Measurements from ENCODE around the gene DAB2IP. TPM values are rescaled to one million over a fixed set of nuclear protein-coding genes. Genes with fewer than 3 reads are reported as not detected.

DAB2IP gene
- polyA plus RNA-seq, 1 donor (not counting 4 experiments of a cell fraction or from before 2014, with no cell fraction given): 28.6 TPM

DNA sequence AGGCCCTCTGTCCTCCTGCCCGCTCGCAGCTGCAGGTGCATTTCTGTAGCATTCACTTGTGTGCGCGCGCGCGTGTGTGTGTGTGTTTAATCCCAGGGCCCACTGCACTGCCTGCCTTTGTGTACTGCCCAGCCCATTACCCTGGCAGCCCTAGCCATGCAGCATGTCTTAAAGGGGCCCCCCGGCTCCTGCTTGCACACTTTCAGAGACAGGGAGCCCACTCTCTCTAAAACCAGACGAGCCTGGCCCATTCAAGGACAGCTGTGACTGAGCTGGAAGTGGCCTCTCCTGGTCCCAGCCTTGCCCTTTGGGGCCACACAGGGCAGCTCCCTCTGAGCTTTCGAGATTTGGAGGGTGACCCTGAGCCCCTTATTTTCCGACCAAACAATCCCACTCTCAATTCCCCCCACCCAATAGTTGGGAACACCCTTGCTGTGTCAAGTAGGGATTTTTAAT is 98.9 kb downstream of the DAB2IP start:
- FAIRE-seq (no peak), DNase-seq (ENCODE audit: low read depth, low spot score) (no peak)
- Histone ChIP-seq H3K36me3 (ENCODE audit: control insufficient read depth in 2 of 2, extremely low read depth in 1 of 2, insufficient read depth in 2 of 2, low read length in 2 of 2) (peaks cover 7 to 14% of the 10 kb centered on the region in 2 experiments), H3K9ac (ENCODE audit: control insufficient read depth, extremely low read depth, insufficient read depth, low read length) (no peak overlapping the region), H3K9me3 (ENCODE audit: control insufficient read depth, low read depth, low read length) (no peaks in the 10 kb centered on the region), H3K79me2 (ENCODE audit: control insufficient read depth, insufficient read depth, low read length) (peaks cover 87% of the 10 kb centered on the region), H3K9me1 (ENCODE audit: control insufficient read depth, extremely low read depth, insufficient read depth, low read length) (peaks cover 15% of the 10 kb centered on the region), H2AFZ (ENCODE audit: control insufficient read depth, low read length) (no peak overlapping the region), H3K4me2 (ENCODE audit: control insufficient read depth, extremely low read depth, insufficient read depth, low read depth, low read length) (no peak overlapping the region), H3K4me1 (ENCODE audit: control insufficient read depth, extremely low read depth, insufficient read depth, low read length) (peaks cover 30% of the 10 kb centered on the region), H4K20me1 (ENCODE audit: control insufficient read depth, extremely low read depth, insufficient read depth, low read length) (peaks cover 4% of the 10 kb centered on the region), H3K27ac (ENCODE audit: control insufficient read depth, insufficient read depth, low read length) (no peak overlapping the region), H3K27me3 (ENCODE audit: control insufficient read depth, extremely low read depth, insufficient read depth, low read length) (no peaks in the 10 kb centered on the region), H3K4me3 (ENCODE audit: control insufficient read depth in 2 of 3, extremely low read depth in 1 of 3, insufficient read depth in 2 of 3, low read depth in 1 of 3, low read length in 3 of 3) (no peak overlapping the region)
- dilution Hi-C loops (cut with MboI; ENCODE audit: extremely low pct_ligation_motif_present, low sequenced_read_pairs): no loop called here
- no peak for TF ChIP-seq EZH2 (IDR thresholded peaks at IDR 0.05; ENCODE audit: low read length)
- TF ChIP-seq, protein P1, sequence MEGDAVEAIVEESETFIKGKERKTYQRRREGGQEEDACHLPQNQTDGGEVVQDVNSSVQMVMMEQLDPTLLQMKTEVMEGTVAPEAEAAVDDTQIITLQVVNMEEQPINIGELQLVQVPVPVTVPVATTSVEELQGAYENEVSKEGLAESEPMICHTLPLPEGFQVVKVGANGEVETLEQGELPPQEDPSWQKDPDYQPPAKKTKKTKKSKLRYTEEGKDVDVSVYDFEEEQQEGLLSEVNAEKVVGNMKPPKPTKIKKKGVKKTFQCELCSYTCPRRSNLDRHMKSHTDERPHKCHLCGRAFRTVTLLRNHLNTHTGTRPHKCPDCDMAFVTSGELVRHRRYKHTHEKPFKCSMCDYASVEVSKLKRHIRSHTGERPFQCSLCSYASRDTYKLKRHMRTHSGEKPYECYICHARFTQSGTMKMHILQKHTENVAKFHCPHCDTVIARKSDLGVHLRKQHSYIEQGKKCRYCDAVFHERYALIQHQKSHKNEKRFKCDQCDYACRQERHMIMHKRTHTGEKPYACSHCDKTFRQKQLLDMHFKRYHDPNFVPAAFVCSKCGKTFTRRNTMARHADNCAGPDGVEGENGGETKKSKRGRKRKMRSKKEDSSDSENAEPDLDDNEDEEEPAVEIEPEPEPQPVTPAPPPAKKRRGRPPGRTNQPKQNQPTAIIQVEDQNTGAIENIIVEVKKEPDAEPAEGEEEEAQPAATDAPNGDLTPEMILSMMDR (optimal IDR thresholded peaks at IDR 0.05 in 1 of 3, IDR thresholded peaks at IDR 0.05 in 1 of 3, conservative IDR thresholded peaks at IDR 0.05 in 1 of 3; ENCODE audit: extremely low read depth in 1 of 3, insufficient read depth in 2 of 3, low read length in 3 of 3): no peak

DNA sequence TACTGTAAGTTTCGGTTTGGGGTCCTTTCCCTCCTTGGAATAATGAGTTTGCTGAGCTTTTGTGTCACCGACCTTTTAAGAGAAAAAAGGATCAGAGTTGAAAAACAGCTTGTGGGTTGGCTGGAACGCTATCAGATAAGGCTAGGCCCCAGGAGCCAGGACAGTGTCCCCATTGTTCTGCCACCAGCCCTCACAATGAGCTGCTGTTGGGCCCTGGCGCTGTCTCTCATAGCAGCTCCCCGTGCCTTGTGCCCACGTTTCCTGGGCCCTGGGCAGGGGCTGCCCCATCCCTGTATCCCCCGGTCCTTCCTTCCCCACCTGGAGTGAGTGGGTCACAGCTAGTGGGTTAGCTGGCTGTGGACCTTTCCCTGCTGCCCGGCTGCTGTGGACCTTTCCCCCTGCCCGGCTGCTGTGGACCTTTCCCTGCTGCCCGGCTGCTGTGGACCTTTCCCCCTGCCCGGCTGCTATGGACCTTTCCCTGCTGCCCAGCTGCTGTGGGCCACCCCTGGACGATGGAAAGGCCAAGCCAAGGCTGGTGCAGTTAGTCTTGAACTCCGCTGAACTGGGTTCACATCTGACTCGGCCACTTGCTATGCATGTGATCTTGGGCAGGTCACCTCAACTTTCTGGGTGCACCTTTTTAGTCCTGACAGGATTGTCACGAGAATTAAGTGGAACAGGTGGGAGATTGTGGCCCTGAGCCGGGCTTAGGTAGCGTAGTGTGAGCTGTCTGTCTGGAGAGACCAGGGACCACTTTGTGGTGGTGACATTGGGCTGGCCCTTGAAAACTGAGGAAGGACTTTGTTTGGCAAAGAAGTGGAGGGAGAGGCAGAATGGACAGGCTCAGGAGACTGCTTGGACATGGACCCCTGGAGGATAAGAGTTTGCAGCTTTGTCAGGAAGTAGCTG is 99.5 kb downstream of the DAB2IP start:
- Histone ChIP-seq H3K27ac (ENCODE audit: control insufficient read depth, insufficient read depth, low read length) (no peak overlapping the region), H3K79me2 (ENCODE audit: control insufficient read depth, insufficient read depth, low read length) (peaks cover 88% of the 10 kb centered on the region), H3K27me3 (ENCODE audit: control insufficient read depth, extremely low read depth, insufficient read depth, low read length) (no peaks in the 10 kb centered on the region), H3K9me1 (ENCODE audit: control insufficient read depth, extremely low read depth, insufficient read depth, low read length) (peaks cover 13% of the 10 kb centered on the region), H3K36me3 (ENCODE audit: control insufficient read depth in 2 of 2, extremely low read depth in 1 of 2, insufficient read depth in 2 of 2, low read length in 2 of 2) (peaks cover 7 to 14% of the 10 kb centered on the region in 2 experiments), H3K9me3 (ENCODE audit: control insufficient read depth, low read depth, low read length) (no peaks in the 10 kb centered on the region), H4K20me1 (ENCODE audit: control insufficient read depth, extremely low read depth, insufficient read depth, low read length) (peaks cover under 1% of the 10 kb centered on the region), H3K4me3 (ENCODE audit: control insufficient read depth in 2 of 3, extremely low read depth in 1 of 3, insufficient read depth in 2 of 3, low read depth in 1 of 3, low read length in 3 of 3) (no peak overlapping the region), H3K4me1 (ENCODE audit: control insufficient read depth, extremely low read depth, insufficient read depth, low read length) (peaks cover 32% of the 10 kb centered on the region), H3K9ac (ENCODE audit: control insufficient read depth, extremely low read depth, insufficient read depth, low read length) (no peak overlapping the region), H2AFZ (ENCODE audit: control insufficient read depth, low read length) (no peak overlapping the region), H3K4me2 (ENCODE audit: control insufficient read depth, extremely low read depth, insufficient read depth, low read depth, low read length) (no peak overlapping the region)
- dilution Hi-C loops (cut with MboI; ENCODE audit: extremely low pct_ligation_motif_present, low sequenced_read_pairs): no loop called here
- FAIRE-seq (no peak), DNase-seq (ENCODE audit: low read depth, low spot score) (no peak)
- TF ChIP-seq, protein P1 (optimal IDR thresholded peaks at IDR 0.05 in 1 of 3, IDR thresholded peaks at IDR 0.05 in 1 of 3, conservative IDR thresholded peaks at IDR 0.05 in 1 of 3; ENCODE audit: extremely low read depth in 1 of 3, insufficient read depth in 2 of 3, low read length in 3 of 3): no peak
- TF ChIP-seq EZH2 (IDR thresholded peaks at IDR 0.05; ENCODE audit: low read length): no peak
